GM21786 (cell line): ENCODE results near the gene PPARA.

Experiments used
- ATAC-seq: cut with Tn5 transposase; IDR thresholded peaks from one replicate; pipeline ENCODE4 v1.9.1; 2021; ENCODE audit not compliant: unreplicated experiment

PPARA gene

DNA sequence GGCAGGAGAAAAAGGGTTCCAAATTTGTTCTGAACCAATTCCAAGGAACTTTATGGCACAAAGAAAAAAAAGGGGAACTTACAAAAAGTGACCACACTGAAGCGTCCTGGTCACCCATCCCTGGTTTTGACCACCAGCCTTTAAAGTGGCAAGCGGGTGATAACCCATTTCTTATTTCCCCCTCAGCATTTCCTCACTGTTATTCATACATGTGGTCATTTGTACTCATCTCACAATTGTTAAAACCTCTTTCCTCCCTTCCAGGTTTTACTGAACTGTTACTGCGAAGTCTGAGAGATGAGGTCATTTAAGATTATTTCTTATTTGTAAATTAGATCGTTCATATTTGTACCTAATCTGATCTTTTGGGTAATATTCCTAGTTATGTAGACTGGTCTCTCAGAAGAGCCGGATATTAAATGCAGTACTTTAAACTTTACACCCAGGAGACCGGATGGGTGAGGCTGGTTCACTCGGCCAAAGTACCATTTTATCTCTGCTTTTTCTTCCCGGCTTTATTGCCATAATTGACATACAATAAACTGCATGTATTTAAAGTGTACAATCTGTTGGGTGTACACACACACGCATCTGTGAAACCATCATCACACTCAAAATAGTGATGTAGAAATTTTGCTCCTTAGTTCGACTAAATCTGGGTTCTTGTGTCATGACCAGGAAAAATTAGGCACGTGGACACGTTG lies 52.7 kb downstream of the PPARA start:
- no peak for ATAC-seq

DNA sequence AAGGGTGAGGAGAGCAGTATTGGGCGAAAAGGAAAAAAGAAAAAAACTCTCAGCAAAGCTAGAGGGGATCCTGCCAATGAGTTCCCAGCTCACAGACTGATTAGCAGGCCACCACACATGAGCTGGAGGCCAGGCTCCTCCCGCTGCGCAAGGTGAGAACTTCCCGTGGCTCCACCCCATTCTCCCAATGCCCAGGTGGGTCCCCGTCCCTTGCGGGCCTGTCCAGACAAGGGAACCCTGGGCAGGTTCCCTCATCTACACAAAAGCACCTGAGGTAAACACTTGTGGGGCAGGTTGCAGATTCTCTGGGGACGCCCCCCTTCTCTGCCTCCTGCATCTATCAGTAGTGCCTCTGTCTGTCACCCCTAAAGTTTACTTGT lies 53.3 kb downstream of the PPARA start:
- no peak for ATAC-seq

- ATAC-seq, result no peak
These were observed 58.9 kb downstream of the PPARA start for GRCh38 chr22:46209262-46209661.

DNA sequence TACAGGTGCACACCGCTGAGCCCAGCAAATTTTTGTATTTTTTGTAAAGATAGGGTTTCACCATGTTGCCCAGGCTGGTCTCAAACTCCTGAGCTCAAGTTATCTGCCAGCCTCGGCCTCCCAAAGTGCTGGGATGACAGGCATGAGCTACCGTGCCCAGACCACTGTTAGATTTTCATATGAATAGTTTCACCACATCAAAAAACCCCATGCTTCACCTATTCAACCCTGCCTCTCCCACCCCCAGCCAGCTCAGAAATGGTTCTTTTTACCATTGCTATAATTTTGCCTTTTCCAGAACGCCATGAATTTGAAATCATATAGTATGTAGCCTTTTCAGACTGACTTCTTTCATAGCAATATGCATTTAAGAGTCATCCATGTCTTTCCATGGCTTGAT lies 61.9 kb downstream of the PPARA start:
- no peak for ATAC-seq

DNA sequence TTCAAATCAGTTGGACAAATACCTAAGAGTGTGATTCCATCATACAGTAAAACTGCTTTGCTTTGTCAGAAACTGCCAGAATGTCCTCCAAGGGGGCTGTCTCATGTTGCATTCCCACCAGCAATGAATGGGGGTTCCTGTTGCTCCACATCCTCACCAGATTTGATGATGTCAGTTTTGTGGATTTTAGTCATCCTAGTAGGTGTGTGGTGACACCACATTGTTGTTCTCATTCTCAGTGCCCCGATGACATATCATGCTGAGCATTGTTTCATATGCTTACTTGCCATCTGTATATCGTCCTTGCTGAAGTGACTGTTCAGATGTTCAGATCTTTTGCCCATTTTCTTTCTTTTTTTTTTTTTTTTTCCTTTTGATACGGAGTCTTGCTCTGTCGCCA lies 62.7 kb downstream of the PPARA start:
- ATAC-seq, result no peak

GRCh38 chr22:46214149-46214548 lies 63.8 kb downstream of the PPARA start:
- ATAC-seq, result no peak

DNA sequence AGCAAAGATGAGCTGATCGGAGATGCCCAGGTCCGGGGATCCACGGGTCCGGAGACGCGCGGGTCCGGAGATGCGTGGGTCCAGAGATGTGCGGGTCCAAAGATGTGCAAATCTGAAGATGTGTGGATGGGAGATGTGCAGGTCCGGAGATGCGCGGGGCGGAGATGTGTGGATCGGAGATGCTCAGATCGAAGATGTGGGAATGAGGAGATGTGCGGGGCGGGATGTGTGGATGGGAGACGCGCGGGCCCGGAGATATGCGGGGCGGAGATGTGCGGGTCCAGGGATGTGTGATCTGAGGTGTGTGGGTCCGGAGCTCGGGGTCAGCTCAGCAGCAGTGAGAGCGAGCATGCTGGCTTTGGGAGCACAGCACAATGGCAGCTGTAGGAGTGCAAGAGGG lies 64.3 kb downstream of the PPARA start:
- ATAC-seq, result no peak

- ATAC-seq, result no peak
These were observed 69.3 kb downstream of the PPARA start for GRCh38 chr22:46219636-46220035.

DNA sequence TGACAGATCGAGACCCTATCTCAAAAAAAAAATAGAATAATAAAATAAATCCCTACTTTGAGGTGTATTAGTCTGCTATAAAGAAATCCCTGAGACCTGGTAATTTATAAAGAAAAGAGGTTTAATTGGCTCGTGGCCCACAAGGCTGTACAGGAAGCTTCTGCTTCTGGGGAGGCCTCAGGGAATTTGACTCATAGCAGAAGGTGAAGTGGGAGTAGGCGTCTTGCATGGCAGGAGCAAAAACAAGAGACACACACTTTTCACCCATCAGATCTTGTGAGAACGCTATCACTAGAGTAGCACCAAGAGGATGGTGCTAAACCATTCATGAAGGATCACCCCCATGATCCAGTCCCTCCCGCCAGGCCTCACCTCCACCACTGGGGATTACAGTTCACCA lies 70.6 kb downstream of the PPARA start:
- ATAC-seq, result no peak

- ATAC-seq, result no peak
These were observed 73.9 kb downstream of the PPARA start for GRCh38 chr22:46224044-46224897.

DNA sequence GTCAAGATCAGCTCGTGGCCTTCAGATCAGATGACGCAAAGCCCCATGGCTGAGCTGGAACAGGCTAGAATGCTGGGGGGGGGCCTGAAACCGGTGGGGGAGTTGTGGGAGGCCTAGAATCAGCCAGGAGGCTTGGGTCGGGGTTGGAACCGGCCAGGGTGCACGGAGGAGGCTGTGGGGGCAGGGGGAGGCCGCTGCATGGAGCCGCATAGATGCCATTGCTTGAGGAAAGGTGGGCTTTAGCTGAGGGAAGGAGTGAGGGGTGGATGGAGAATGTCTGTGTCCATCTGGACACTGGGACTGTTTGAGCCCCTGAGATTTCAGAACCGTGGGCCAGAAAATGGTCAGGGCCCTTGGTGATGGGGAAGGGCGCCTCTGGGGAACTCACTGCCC lies 74.6 kb downstream of the PPARA start:
- ATAC-seq, result no peak

- ATAC-seq, result no peak
These were observed 75.3 kb downstream of the PPARA start for GRCh38 chr22:46225631-46226030.

- no peak for ATAC-seq
These were observed 76.3 kb downstream of the PPARA start for GRCh38 chr22:46226577-46226976.

DNA sequence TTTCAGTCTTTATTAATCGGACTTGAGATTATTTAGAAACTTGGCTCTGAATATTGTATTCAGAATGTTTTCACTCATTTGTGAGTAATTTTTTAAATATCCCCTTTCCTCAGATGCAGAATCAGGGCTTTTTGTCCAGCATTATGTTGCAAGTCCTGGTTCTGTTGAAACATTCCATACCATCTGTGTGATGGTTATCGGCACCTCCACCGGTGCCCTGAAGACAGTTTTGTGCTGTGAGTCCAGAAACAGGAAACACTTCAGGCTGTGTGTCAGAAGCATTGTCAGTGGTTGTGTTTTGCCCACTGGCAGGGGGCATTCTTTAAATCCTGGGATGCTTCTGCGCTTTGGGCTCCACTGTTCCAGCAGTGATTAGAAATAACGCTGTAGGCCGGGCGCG lies 79.4 kb downstream of the PPARA start:
- ATAC-seq, result no peak

DNA sequence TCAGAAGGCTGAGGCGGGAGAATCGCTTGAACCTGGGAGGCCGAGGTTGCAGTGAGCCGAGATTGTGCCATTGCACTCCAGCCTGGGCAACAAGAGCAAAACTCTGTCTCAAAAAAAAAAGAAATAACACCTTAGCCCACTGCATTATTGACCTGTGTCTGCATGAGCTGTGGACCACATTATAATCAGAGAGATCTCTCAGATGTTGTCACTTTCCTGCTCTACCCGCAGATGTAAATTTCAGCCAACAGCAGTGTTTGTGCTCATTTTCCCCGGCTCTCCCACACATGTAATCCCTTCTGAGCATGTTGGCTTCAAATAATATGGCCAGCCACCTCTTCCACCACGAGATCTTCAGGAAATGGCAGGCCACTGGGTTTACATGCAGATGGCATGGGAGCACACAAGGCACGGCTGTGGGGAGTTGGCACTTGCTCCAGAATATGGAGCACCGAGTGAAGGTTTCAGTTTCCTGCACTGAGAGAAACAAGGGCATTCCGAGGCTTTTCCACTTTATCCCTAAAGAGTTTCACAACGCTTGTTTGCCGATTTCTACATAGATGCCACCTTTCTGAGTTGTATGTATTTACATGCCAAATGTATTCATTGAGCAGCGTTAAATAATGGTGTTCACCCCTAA lies 80.1 kb downstream of the PPARA start:
- ATAC-seq, result no peak

- no peak for ATAC-seq
These were observed 82.9 kb downstream of the PPARA start for GRCh38 chr22:46233231-46233630.

DNA sequence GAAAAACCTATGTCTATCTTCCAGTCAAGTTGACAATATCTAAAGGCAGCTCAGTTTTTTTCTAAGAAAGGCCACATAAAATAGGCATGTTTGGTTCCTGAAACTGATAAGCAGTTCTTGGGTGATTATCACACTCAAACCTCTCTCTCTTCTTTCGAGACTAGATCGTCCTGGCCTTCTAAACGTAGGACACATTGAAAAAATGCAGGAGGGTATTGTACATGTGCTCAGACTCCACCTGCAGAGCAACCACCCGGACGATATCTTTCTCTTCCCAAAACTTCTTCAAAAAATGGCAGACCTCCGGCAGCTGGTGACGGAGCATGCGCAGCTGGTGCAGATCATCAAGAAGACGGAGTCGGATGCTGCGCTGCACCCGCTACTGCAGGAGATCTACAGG lies 84.6 kb downstream of the PPARA start:
- no peak for ATAC-seq

- ATAC-seq, result no peak
These were observed 87.3 kb downstream of the PPARA start for GRCh38 chr22:46237453-46238124.

DNA sequence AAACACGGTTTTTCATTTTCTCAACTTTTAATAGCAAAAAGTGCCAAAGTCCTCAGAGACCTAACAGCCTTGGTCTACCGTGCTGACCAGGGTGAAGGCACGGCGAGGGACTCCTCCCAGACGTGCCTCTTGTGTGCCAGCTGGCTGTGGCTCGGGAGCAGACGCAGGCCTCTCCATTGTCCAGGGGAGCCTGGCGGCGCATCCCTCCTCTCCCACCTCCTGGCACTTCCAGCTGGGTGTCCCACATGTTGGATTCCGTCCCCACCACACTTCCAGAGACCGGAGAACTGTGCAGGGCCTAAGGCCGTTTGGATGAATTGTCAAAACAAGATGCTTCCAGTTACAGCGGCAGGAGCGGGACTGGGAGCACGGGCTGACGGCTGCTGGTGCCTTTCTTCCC lies 88.2 kb downstream of the PPARA start:
- ATAC-seq, result no peak

DNA sequence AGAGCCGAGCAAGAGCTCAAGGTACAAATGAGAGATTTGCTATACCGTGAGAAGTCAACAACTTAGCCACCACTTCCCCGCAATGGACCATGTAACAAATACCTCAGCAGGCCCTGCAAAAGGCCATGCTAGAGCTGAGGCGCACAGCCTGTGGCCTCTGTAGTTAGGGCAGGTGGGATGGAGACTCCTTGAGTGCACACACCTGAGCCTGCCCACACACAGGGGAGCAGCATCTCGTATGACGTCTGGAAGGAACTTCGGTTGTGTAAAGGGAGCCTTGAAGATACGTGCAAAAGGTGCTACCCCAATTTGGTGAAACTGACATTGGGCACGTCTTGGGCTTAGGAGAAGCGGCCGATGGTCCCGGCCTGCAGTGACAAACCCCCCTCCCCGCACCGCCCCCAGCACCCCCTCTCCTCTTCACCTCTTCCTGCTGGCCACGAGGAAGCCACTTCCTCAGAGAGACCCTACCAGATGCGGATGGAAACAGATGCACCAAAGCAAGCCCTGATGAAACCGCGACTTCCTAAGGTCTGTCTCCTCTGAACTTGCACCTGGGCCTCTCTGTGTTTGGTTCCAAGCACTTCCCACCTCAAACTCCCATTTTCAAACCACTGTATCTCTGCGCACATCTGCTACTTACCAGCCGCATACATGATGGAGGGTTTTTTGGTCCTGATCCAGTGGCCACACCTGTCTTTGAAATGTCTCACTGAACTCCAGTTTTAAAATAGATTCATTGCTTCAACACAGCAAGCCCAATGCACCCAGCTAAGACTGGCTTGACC lies 89.1 kb downstream of the PPARA start:
- no peak for ATAC-seq

GRCh38 chr22:46240073-46240472 lies 89.7 kb downstream of the PPARA start:
- ATAC-seq, result no peak
